Chondrocyte (in vitro differentiated cells): ENCODE results near the gene ZNF511. TPM values are rescaled to one million over a fixed set of nuclear protein-coding genes. Genes with fewer than 3 reads are reported as not detected.

Experiments used
- DNase-seq: peaks from one replicate; pipeline ENCODE4 v3.0.0; 2021; ENCODE audit warnings: mixed read lengths, low spot score
- H3K27ac Mint-ChIP-seq: one replicate; pipeline ENCODE4 v1.8.0; 2021; ENCODE audit warnings: mild to moderate bottlenecking, moderate library complexity, mixed read lengths; ENCODE audit not compliant: unreplicated experiment
- H3K27me3 Mint-ChIP-seq: 2 replicates; pipeline ENCODE4 v1.8.0; 2021; ENCODE audit warnings: low read depth, mixed read lengths
- H3K36me3 Mint-ChIP-seq: 2 replicates; pipeline ENCODE4 v1.8.0; 2021; ENCODE audit warnings: low read depth, mixed read lengths
- H3K4me1 Mint-ChIP-seq: 2 replicates; pipeline ENCODE4 v1.8.0; 2021; ENCODE audit warnings: low read depth, mild to moderate bottlenecking, mixed read lengths
- H3K4me3 Mint-ChIP-seq: one replicate; pipeline ENCODE4 v1.8.0; 2021; ENCODE audit warnings: mild to moderate bottlenecking, moderate library complexity, mixed read lengths; ENCODE audit not compliant: unreplicated experiment
- H3K9me3 Mint-ChIP-seq: 2 replicates; pipeline ENCODE4 v1.8.0; 2021; ENCODE audit warnings: low read depth, mixed read lengths
- CTCF ChIP-seq: fragments of 200-600 bp; sonication (generic); IDR thresholded peaks from 2 replicates; pipeline ENCODE4 v1.5.0; 2021; ENCODE audit warnings: antibody characterized with exemption, mild to moderate bottlenecking, moderate library complexity
- total RNA-seq: library from RNA; stranded (reverse); gene quantifications from 3 replicates; pipeline ENCODE4 v1.2.1, GENCODE V29; 2021

The ZNF511 gene
- total RNA-seq, 1 donor from 2014 or later = 25.6 TPM

- Mint-ChIP-seq H3K9me3 (no peaks in the 10 kb centered on the region), H3K4me3 (no peak overlapping the region), H3K27ac (no peak overlapping the region), H3K27me3 (no peaks in the 10 kb centered on the region), H3K36me3 (no peaks in the 10 kb centered on the region), H3K4me1 (no peaks in the 10 kb centered on the region)
- no peak for DNase-seq
- TF ChIP-seq CTCF = no peak
Measured at GRCh38 chr10:133267829-133268228, 40.9 kb upstream of the ZNF511 start.

- H3K27me3 Mint-ChIP-seq = no peaks in the 10 kb centered on the region
- no peaks in the 10 kb centered on the region for H3K36me3 Mint-ChIP-seq
- no peak overlapping the region for H3K4me3 Mint-ChIP-seq
- DNase-seq = no peak
- no peaks in the 10 kb centered on the region for H3K4me1 Mint-ChIP-seq
- no peak for TF ChIP-seq CTCF
- no peaks in the 10 kb centered on the region for H3K9me3 Mint-ChIP-seq
- H3K27ac Mint-ChIP-seq = no peak overlapping the region
Measured at GRCh38 chr10:133268532-133268931, 40.2 kb upstream of the ZNF511 start.

- H3K9me3 Mint-ChIP-seq = no peaks in the 10 kb centered on the region
Measured at GRCh38 chr10:133269367-133269766, 39.3 kb upstream of the ZNF511 start.

GRCh38 chr10:133270204-133270603 is 38.5 kb upstream of the ZNF511 start:
- Mint-ChIP-seq H3K4me3 (no peak overlapping the region), H3K9me3 (no peaks in the 10 kb centered on the region), H3K36me3 (no peaks in the 10 kb centered on the region), H3K4me1 (no peaks in the 10 kb centered on the region), H3K27me3 (no peaks in the 10 kb centered on the region), H3K27ac (no peak overlapping the region)
- TF ChIP-seq CTCF = no peak
- DNase-seq = no peak

More at GRCh38 chr10:133269367-133269766, 39.3 kb upstream of the ZNF511 start:
- H3K4me1 Mint-ChIP-seq = no peaks in the 10 kb centered on the region
- H3K27me3 Mint-ChIP-seq = no peaks in the 10 kb centered on the region
- H3K4me3 Mint-ChIP-seq = no peak overlapping the region
- DNase-seq = no peak
- TF ChIP-seq CTCF = no peak
- H3K27ac Mint-ChIP-seq = no peak overlapping the region
- no peaks in the 10 kb centered on the region for H3K36me3 Mint-ChIP-seq

- H3K27ac Mint-ChIP-seq = no peak overlapping the region
- no peak for DNase-seq
- no peaks in the 10 kb centered on the region for H3K9me3 Mint-ChIP-seq
Measured at GRCh38 chr10:133270773-133271297, 37.9 kb upstream of the ZNF511 start.

More at GRCh38 chr10:133270773-133271297, 37.9 kb upstream of the ZNF511 start:
- no peak for TF ChIP-seq CTCF
- H3K36me3 Mint-ChIP-seq = no peaks in the 10 kb centered on the region
- no peak overlapping the region for H3K4me3 Mint-ChIP-seq
- no peaks in the 10 kb centered on the region for H3K27me3 Mint-ChIP-seq
- no peaks in the 10 kb centered on the region for H3K4me1 Mint-ChIP-seq
